H9 (cell line): Measurements from ENCODE around the gene SYNPO2L. TPM values are rescaled to one million over a fixed set of nuclear protein-coding genes. Genes with fewer than 3 reads are reported as not detected.
"Not testable (repeated sequence)": the region's sequence is repeated elsewhere in the genome, so short reads cannot be mapped to it uniquely, and the experiment has no call there.

ENCODE experiments used
- DNase-seq: peaks from one replicate; pipeline ENCODE4 v3.0.0-alpha.2; 2017
- H2AFZ ChIP-seq: one replicate; pipeline ENCODE4 v1.6.1; 2013; ENCODE audit warnings: mild to moderate bottlenecking, low read length, control low read depth, moderate library complexity
- H2AK5ac ChIP-seq: 2 replicates; pipeline ENCODE4 v1.6.1; 2013; ENCODE audit warnings: low read length, control low read depth, mixed read lengths; ENCODE audit not compliant: insufficient read length
- H2BK120ac ChIP-seq: one replicate; pipeline ENCODE4 v1.6.1; 2013; ENCODE audit warnings: low read depth, mild to moderate bottlenecking, low read length, control low read depth, inconsistent platforms; ENCODE audit not compliant: poor library complexity, severe bottlenecking
- H2BK12ac ChIP-seq: 2 replicates; pipeline ENCODE4 v1.6.1; 2013; ENCODE audit warnings: low read length, control low read depth, mixed read lengths, low read depth; ENCODE audit not compliant: insufficient read length
- H2BK15ac ChIP-seq: 2 replicates; pipeline ENCODE4 v1.6.1; 2013; ENCODE audit warnings: low read depth, low read length, control low read depth
- H2BK20ac ChIP-seq: one replicate; pipeline ENCODE4 v1.6.1; 2013; ENCODE audit warnings: low read depth, mild to moderate bottlenecking, low read length, control low read depth, inconsistent platforms; ENCODE audit not compliant: poor library complexity, severe bottlenecking
- H2BK5ac ChIP-seq: 2 replicates; pipeline ENCODE4 v1.6.1; 2013; ENCODE audit warnings: low read length, control low read depth, mixed read lengths; ENCODE audit not compliant: insufficient read length
- H3K14ac ChIP-seq: 2 replicates; pipeline ENCODE4 v1.6.1; 2013; ENCODE audit warnings: low read length, control low read depth; ENCODE audit not compliant: insufficient read depth
- H3K18ac ChIP-seq: 2 replicates; pipeline ENCODE4 v1.6.1; 2013; ENCODE audit warnings: low read depth, mild to moderate bottlenecking, mixed read lengths, low read length, control low read depth; ENCODE audit not compliant: insufficient read length
- H3K23ac ChIP-seq: 2 replicates; pipeline ENCODE4 v1.6.1; 2013; ENCODE audit warnings: low read length, control low read depth, mixed read lengths, low read depth; ENCODE audit not compliant: insufficient read length
- H3K23me2 ChIP-seq: 2 replicates; pipeline ENCODE4 v1.6.1; 2013; ENCODE audit warnings: low read depth, mild to moderate bottlenecking, mixed read lengths, low read length, control low read depth; ENCODE audit not compliant: insufficient read length, poor library complexity, severe bottlenecking
- H3K27ac ChIP-seq: 2 replicates; pipeline ENCODE4 v1.5.1; 2013; ENCODE audit warnings: low read length, control low read depth, mixed read lengths, low read depth; ENCODE audit not compliant: insufficient read length
- H3K27me3 ChIP-seq: 2 replicates; pipeline ENCODE4 v1.6.1; 2013; ENCODE audit warnings: low read length, control low read depth, inconsistent platforms; ENCODE audit not compliant: insufficient read depth
- H3K4ac ChIP-seq: 2 replicates; pipeline ENCODE4 v1.6.1; 2013; ENCODE audit warnings: low read depth, mild to moderate bottlenecking, control low read depth, inconsistent platforms, low read length, moderate library complexity
- H3K4me1 ChIP-seq: 2 replicates; pipeline ENCODE4 v1.6.1; 2013; ENCODE audit warnings: low read length, control low read depth, inconsistent platforms; ENCODE audit not compliant: insufficient read depth
- H3K4me2 ChIP-seq: 2 replicates; pipeline ENCODE4 v1.6.1; 2013; ENCODE audit warnings: low read length, control low read depth, mixed read lengths; ENCODE audit not compliant: insufficient read length, insufficient read depth
- H3K56ac ChIP-seq: 2 replicates; pipeline ENCODE4 v1.6.1; 2013; ENCODE audit warnings: low read depth, mild to moderate bottlenecking, mixed read lengths, low read length, control low read depth; ENCODE audit not compliant: insufficient read length
- H3K79me1 ChIP-seq: 2 replicates; pipeline ENCODE4 v1.6.1; 2013; ENCODE audit warnings: low read depth, mild to moderate bottlenecking, moderate library complexity, low read length, control low read depth, inconsistent platforms; ENCODE audit not compliant: insufficient read depth, poor library complexity, severe bottlenecking
- H3K79me2 ChIP-seq: 2 replicates; pipeline ENCODE4 v1.6.1; 2013; ENCODE audit warnings: low read length, control low read depth, inconsistent platforms; ENCODE audit not compliant: insufficient read depth
- H3K9ac ChIP-seq: 2 replicates; pipeline ENCODE4 v1.6.1; 2013; ENCODE audit warnings: low read length, control low read depth, mixed read lengths; ENCODE audit not compliant: insufficient read length; ENCODE audit errors: extremely low read depth
- H3K9me3 ChIP-seq: one replicate; pipeline ENCODE4 v1.6.1; 2013; ENCODE audit warnings: low read depth, low read length, inconsistent platforms; ENCODE audit not compliant: control insufficient read depth
- H3T11ph ChIP-seq: one replicate; pipeline ENCODE4 v1.6.1; 2013; ENCODE audit warnings: mild to moderate bottlenecking, low read length, control low read depth, inconsistent platforms
- H4K20me1 ChIP-seq: one replicate; pipeline ENCODE4 v1.6.1; 2013; ENCODE audit not compliant: control insufficient read depth, insufficient read length, insufficient read depth
- H4K5ac ChIP-seq: 2 replicates; pipeline ENCODE4 v1.6.1; 2013; ENCODE audit warnings: low read depth, mild to moderate bottlenecking, mixed read lengths, low read length, control low read depth; ENCODE audit not compliant: insufficient read length
- H4K8ac ChIP-seq: replicated peaks from 2 replicates; pipeline ENCODE4 v1.6.1; 2013; ENCODE audit warnings: low read length, control low read depth, mixed read lengths, low read depth; ENCODE audit not compliant: insufficient read length
- H4K91ac ChIP-seq: 2 replicates; pipeline ENCODE4 v1.6.1; 2013; ENCODE audit warnings: low read depth, mild to moderate bottlenecking, moderate library complexity, mixed read lengths, low read length, control low read depth; ENCODE audit not compliant: insufficient read length
- H3K27ac Mint-ChIP-seq, 3 experiments: 2 replicates in 2 of 3; 3 replicates in 1 of 3; pipeline ENCODE4 v1.8.0; 2020 to 2021; ENCODE audit warnings: mixed read lengths in 3 of 3, mild to moderate bottlenecking in 1 of 3, moderate library complexity in 1 of 3
- H3K27me3 Mint-ChIP-seq: 2 replicates; pipeline ENCODE4 v1.8.0; 2021; ENCODE audit warnings: low read depth, mild to moderate bottlenecking, moderate library complexity, mixed read lengths
- H3K36me3 Mint-ChIP-seq, 3 experiments: 2 replicates in 2 of 3; 3 replicates in 1 of 3; pipeline ENCODE4 v1.8.0; 2020 to 2021; ENCODE audit warnings: low read depth in 3 of 3, mixed read lengths in 3 of 3; ENCODE audit not compliant: insufficient read depth in 1 of 3
- H3K4me1 Mint-ChIP-seq, 2 experiments: 2 replicates each; pipeline ENCODE4 v1.8.0; 2020; ENCODE audit warnings: mixed read lengths in 2 of 2
- H3K4me3 Mint-ChIP-seq, 2 experiments: 2 replicates in 1 of 2; 3 replicates in 1 of 2; pipeline ENCODE4 v1.8.0; 2020 to 2021; ENCODE audit warnings: mild to moderate bottlenecking in 2 of 2, mixed read lengths in 2 of 2, moderate library complexity in 1 of 2
- H3K9me3 Mint-ChIP-seq, 2 experiments: 2 replicates in 1 of 2; 3 replicates in 1 of 2; pipeline ENCODE4 v1.8.0; 2020; ENCODE audit warnings: mild to moderate bottlenecking in 2 of 2, mixed read lengths in 2 of 2, moderate library complexity in 1 of 2
- WGBS: extraction: QIAGEN DNeasy Blood & Tissue Kit; methylation state at CpG from one replicate; pipeline ENCODE4 v1.1.7; 2013; ENCODE audit warnings: missing lambda C conversion rate, low lambda C conversion rate, mixed read lengths; ENCODE audit not compliant: insufficient read length; ENCODE audit errors: extremely low coverage; 5-methylcytosine and 5-hydroxymethylcytosine counted together
- total RNA-seq: library from RNA; stranded (reverse); gene quantifications from 2 replicates; pipeline ENCODE4 v1.2.1, GENCODE V29; 2021

Gene SYNPO2L
- total RNA-seq, 1 experiment from 2014 or later: 0.11 TPM

DNA sequence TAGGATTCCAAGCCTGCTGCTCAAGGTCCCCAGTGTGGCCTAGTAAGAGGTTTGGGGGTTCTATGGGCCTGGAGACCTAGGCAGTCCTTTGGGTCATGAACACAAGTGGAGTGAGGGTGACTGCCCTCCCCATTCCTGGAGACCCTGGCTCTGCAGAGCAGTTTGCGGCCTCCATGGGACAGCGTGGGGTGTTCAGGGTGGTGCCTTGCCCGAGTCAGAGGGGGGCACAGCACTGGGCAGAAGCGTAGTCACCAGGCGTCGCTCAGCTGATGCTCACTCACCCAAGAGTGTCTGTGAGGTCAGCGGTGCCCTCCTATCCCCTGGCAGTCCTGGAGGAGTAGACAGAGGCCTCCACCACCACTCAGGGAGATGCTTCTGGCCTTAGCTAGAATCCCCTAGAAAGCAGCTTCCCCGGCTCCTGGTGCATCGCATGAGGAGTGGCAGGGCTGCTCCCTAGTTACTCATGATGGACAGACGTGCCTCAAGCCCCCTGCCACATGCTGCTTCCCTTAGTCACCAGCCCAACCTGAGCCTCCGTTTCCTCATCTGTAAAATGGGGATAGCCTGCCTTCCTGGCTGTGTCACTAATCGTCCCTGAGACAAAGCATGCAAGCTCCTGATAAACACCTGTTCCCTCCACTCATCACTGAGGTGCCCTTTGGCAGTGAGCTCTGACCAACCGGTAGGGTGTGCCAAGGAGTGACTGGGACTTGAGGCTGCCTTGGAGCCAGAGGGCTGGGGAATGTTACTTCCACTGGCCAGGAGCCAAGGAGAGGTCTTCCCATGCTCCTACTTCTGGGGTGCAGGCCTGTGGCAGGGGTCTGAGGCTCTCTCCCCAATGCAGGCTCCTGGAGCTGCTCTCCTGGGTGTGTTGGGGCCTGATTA, 8.6 kb upstream of the SYNPO2L start:
- H2BK120ac ChIP-seq, H3T11ph ChIP-seq, H3K23me2 ChIP-seq, H2BK20ac ChIP-seq, H3K4me1 Mint-ChIP-seq, H2BK5ac ChIP-seq, H3K9me3 ChIP-seq, H3K23ac ChIP-seq, H2BK15ac ChIP-seq, H3K27ac ChIP-seq, H3K4ac ChIP-seq, H3K9ac ChIP-seq, H4K5ac ChIP-seq, H2BK12ac ChIP-seq, H4K8ac ChIP-seq, H3K79me1 ChIP-seq, H3K4me3 Mint-ChIP-seq, H3K4me1 ChIP-seq, H3K18ac ChIP-seq, H3K36me3 Mint-ChIP-seq, H2AK5ac ChIP-seq, H4K91ac ChIP-seq, DNase-seq, H2AFZ ChIP-seq, H3K27me3 Mint-ChIP-seq, H3K27me3 ChIP-seq, H4K20me1 ChIP-seq, H3K27ac Mint-ChIP-seq, H3K56ac ChIP-seq, H3K14ac ChIP-seq, H3K79me2 ChIP-seq, H3K9me3 Mint-ChIP-seq, H3K4me2 ChIP-seq: not testable (repeated sequence)
- no CpG with 5 or more reads among the region's 13 CpGs for WGBS

DNA sequence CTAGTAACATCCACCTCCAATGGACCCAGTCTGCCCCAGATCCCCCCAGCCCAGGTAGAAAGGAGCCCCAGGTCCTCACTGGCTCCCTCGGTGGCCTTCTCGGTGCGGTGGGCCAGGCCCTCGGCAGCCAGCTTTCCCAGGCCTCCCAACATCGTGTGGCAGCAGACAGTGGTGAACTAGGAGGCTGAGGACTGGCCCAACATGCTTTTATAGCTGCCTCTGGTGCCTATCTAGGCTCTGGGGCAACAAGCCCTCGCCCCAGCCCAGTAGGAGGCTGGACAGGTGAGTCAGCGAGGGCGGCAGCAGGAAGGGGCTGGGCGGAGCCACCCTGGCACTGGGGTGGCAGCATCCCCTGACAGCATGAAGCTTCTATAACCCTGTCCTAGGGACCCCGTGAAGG, 7.8 kb upstream of the SYNPO2L start:
- H4K8ac ChIP-seq, H3K18ac ChIP-seq, H2AK5ac ChIP-seq, H2AFZ ChIP-seq, H3K4me1 Mint-ChIP-seq, H3K23ac ChIP-seq, H3T11ph ChIP-seq, H3K4me1 ChIP-seq, H4K20me1 ChIP-seq, DNase-seq, H3K9me3 ChIP-seq, H4K5ac ChIP-seq, H3K27me3 Mint-ChIP-seq, H3K9ac ChIP-seq, H3K14ac ChIP-seq, H2BK5ac ChIP-seq, H3K56ac ChIP-seq, H3K36me3 Mint-ChIP-seq, H3K27me3 ChIP-seq, H3K4me2 ChIP-seq, H3K79me2 ChIP-seq, H3K79me1 ChIP-seq, H3K27ac Mint-ChIP-seq, H3K4ac ChIP-seq, H2BK12ac ChIP-seq, H2BK20ac ChIP-seq, H4K91ac ChIP-seq, H2BK15ac ChIP-seq, H3K4me3 Mint-ChIP-seq, H3K9me3 Mint-ChIP-seq, H2BK120ac ChIP-seq, H3K27ac ChIP-seq, H3K23me2 ChIP-seq: not testable (repeated sequence)
- no CpG with 5 or more reads among the region's 10 CpGs for WGBS
